ENCODE results near the gene MKRN3.
A peak's percentile ranks its signal among the peaks of the same experiment; 100 is the strongest.

Gene MKRN3

DNA sequence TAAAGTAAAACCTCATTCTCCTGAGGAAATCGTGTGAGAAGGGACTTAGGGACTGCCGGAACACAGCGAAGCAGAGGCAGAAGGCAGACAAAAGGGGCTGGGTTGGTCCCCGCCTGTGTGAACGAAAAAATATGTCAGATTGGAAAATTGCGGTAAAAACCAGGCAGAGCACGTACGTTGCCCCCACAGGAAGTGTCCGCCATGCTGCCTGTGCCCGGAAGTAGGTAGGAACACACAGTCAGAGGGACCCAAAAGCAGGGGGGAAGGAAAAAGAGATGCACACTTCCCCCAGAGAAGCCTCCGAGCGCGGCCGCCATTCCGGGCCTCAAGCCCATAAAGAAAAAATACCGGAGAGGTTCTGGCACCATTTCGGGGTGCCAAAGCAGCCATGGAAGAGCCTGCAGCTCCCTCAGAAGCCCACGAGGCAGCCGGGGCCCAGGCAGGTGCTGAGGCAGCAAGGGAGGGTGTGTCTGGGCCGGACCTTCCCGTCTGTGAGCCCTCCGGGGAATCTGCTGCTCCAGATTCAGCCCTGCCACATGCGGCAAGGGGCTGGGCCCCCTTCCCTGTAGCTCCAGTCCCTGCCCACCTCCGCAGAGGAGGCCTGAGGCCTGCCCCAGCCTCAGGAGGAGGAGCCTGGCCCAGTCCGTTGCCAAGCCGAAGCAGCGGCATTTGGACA, at the start of gene MKRN3:
TSS of gene MKRN3 (plus strand) at position 280 of the 676 bp plus-strand sequence. CDS start at position 389, 109 bp downstream.
- DNase-seq (ENCODE audit: low read depth) = peak; percentile 12

DNA sequence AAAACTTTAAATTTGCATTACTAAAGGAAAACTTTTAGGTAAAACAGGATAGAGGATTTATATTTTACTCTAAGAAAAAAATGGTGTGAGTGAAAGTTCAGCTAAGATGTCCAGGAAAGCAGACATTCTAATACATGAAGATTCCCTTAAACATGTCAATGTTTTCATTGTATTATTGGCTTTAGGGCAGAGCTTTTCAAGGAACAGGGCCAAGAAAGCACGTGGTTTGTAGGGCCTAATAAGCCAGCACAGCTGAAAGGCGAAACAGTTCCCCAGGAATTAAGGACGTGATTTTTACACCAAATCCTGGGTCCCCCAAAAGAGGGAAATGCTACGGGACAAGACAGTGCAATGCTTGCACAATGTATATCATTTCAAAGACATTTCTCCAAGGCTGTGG, 48.6 kb upstream of the MKRN3 start:
- DNase-seq (ENCODE audit: low read depth) = no peak

DNA sequence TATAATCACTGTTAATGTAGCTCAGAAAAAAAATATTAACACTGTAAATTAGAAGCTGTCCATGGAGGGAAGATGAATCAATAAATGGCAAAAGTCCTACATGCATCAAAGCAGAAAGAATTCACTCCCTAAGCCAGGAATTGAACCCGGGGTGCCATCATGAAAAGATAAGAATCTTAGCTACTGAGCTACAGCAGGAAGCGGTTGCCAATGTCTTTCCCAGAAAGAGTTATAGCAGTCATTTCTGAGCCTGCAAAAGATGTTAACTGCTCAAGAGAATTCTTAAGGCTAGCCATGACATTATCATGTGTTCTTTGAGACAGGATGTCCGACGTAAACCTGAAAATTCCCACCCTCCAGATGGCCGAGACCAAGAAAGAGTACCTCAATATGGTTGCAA, 47.4 kb upstream of the MKRN3 start:
- DNase-seq (ENCODE audit: low read depth) = no peak

DNA sequence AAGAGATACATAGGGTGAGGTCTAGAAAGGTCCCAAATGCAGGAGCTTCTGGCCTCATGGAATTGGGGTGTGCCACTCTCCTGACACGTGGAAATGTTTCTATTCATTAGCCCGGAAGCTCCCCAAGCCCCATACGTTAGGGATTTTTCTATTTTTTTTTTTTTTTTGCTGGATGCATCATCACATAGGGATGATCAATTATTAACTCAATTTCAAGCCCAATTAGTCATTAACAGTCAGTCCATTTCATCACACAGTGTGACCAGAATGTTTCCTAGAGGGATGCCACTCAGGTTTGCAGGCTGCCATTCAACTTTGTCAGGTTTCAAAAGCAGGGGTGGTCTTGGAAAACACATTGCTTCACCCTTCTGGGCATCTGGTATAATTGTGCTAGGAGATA, 40.7 kb upstream of the MKRN3 start:
- DNase-seq (ENCODE audit: low read depth) = no peak

- DNase-seq (ENCODE audit: low read depth) = no peak
Observed at GRCh38 chr15:23529891-23530290, 35.6 kb upstream of the MKRN3 start.

GRCh38 chr15:23532024-23532423, 33.5 kb upstream of the MKRN3 start:
- DNase-seq (ENCODE audit: low read depth) = no peak

- no peak for DNase-seq (ENCODE audit: low read depth)
Observed at GRCh38 chr15:23536659-23537058, 28.8 kb upstream of the MKRN3 start.

DNA sequence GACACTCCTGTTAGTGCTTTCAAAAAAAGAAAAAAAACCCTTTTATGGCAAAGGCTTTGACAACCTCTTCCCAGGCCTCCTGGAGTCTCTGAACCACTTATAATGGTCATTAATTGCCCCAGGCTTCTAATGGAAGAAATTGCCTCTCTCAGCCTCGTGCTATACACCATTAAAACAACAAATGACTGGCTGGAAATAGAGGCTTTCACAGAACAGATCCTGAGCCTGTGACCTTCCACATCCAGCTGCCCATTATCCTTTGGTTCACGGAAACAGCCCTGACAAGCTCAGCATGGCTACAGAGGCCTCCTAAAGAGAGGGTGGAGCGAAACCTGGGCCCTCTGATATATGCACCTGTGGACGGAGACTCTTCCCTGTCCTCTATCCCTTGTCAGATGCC, 26.8 kb upstream of the MKRN3 start:
- DNase-seq (ENCODE audit: low read depth) = no peak

- no peak for DNase-seq (ENCODE audit: low read depth)
Observed at GRCh38 chr15:23539892-23540291, 25.6 kb upstream of the MKRN3 start.

DNA sequence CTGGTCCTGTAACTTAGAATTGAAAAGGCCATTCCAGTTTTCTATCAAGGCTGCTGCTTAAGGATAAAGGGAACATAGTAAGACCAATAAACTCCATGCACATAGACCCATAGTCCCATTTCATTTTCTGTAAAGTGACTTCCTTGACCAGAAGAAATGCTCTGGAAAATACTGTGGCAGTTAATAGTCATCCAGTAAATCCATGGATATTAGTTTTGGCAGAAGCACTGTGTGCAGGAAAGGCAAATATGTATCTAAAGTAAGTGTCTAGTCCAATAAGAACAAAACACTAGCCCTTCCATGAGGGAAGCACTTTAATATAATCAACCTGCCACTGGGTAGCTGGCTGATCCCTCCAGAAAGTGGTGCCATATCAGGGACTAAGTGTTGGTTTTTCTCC, 19.3 kb upstream of the MKRN3 start:
- no peak for DNase-seq (ENCODE audit: low read depth)

- no peak for DNase-seq (ENCODE audit: low read depth)
Observed at GRCh38 chr15:23548071-23548470, 17.4 kb upstream of the MKRN3 start.

- DNase-seq (ENCODE audit: low read depth) = no peak
Observed at GRCh38 chr15:23561914-23562313, 3.6 kb upstream of the MKRN3 start.

DNA sequence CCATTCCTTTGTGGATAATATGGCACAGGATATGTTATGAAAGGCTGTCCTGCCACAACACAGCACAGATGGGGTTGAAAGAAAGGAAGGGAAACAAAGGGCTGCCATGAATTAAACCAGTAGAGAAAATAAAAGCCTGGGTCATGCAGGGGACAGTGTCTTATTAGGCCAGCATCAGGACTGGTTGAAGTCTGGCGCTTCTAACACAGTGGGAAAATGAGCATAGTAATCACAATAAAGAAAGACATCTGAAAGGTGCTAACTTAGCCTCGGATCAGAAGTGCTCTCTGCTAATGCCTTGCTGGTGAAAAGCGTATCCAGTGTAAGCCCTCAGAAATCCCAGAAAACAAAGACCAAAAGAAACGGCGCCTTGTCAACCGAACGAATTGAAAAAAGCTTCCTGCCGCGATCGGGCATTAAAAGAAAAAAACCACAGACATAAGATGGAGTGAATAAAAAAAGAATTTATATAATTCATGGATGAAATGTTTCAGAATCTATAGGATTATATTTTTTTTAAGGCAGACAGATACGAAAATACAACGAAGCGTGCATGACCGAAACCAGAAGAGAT, 566 bp upstream of the MKRN3 start:
- DNase-seq (ENCODE audit: low read depth) = no peak

- peak; percentile 12 for DNase-seq (ENCODE audit: low read depth)
Observed at GRCh38 chr15:23566071-23566554, 639 bp downstream of the MKRN3 start.

- no peak for DNase-seq (ENCODE audit: low read depth)
Observed at GRCh38 chr15:23566651-23567050, 1.2 kb downstream of the MKRN3 start.

- no peak for DNase-seq (ENCODE audit: low read depth)
Observed at GRCh38 chr15:23567921-23568320, 2.4 kb downstream of the MKRN3 start.

- DNase-seq (ENCODE audit: low read depth) = no peak
Observed at GRCh38 chr15:23569151-23569925, 3.9 kb downstream of the MKRN3 start.

DNA sequence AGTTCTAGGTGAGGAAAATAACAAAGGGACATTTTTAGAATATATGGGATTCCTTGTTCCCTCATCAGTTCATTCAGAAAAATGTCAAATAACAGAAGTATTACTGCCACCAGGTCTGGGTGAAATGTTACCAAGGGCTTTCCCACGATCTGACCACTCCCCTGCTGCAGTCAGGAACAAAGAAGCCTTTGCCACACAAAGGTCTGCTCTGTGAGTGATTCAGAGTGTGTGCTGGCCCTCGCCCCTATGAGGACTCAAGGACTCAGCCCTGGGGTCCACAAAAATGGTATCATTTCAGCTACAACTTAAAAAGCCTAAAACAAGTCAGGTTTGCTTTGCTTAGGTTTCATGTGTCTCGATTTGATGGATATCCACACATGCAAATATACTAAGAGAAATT, 5.0 kb downstream of the MKRN3 start:
- DNase-seq (ENCODE audit: low read depth) = no peak

GRCh38 chr15:23572844-23573243, 7.4 kb downstream of the MKRN3 start:
- DNase-seq (ENCODE audit: low read depth) = no peak

DNA sequence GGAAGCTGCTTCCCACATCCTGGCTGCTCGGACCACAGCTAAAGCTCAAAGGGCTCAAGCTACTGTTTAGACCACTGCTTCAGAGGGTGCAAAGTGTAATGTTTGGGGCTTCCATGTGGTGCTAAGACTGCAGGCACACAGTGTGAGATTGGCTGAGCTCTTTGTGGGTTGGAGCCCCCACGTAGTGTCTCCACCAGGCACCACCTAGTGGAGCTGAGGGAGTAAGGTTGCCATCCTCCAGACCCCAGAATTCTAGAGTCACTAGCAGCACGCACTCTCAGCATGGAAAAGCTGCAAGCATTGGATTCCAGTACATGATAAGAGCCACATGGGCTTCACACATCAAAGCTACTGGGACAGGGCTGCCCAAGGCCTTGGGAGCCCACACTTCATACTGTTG, 9.3 kb downstream of the MKRN3 start:
- no peak for DNase-seq (ENCODE audit: low read depth)

- no peak for DNase-seq (ENCODE audit: low read depth)
Observed at GRCh38 chr15:23576061-23576460, 10.6 kb downstream of the MKRN3 start.

DNA sequence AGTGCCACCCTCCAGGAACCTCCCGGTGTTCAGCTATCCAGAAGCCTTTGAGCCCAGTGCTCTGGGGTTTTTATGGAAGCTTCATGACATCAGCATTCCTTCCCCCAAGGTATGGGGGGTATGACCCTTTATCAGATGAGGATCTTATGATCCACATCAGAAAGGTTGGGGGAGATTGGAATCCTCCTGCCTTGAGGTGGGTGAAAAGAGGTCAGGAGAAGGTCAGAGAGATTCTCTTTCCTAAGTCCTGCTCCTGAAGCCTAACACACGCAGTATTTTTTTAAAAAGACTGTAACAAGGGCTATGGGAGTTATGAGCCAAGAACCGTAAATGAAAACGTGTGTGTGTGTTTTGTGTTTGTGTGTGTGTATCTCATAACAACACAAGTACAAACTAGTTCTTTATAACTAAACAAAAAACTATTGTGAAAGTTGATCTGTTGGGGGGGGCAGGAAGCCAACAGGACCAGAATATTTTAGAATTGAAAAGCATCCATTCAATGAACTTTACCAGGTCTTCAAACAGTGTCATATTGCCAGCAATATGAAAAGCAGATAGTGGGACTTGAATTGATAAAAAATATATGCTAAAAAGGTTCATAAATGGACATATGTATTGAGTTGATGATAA, 13.2 kb downstream of the MKRN3 start:
- DNase-seq (ENCODE audit: low read depth) = no peak

GRCh38 chr15:23588268-23588667, 22.8 kb downstream of the MKRN3 start:
- no peak for DNase-seq (ENCODE audit: low read depth)

Measured in stimulated activated CD8-positive, alpha-beta memory T cell treated with anti-CD3 and anti-CD28 coated beads, Interleukin-12 subunit alpha, Interleukin-12 subunit beta, amount 100 ng/mL, for 1 hour (primary cell).